Measurements from ENCODE around the gene DNMT3A. TPM values are rescaled to one million over a fixed set of nuclear protein-coding genes. Genes with fewer than 3 reads are reported as not detected.

Gene DNMT3A
- total RNA-seq, 1 donor from 2014 or later: 21.1 TPM

GRCh38 chr2:25253153-25253626, 88.5 kb downstream of the DNMT3A start:
- ATAC-seq: no peak
- intact Hi-C loops (cut with micrococcal nuclease): no loop called here
- DNase-seq: no peak

- intact Hi-C loops (cut with micrococcal nuclease): no loop called here
- DNase-seq: peak; percentile 82
- ATAC-seq: peak; percentile 70
These were observed 89.2 kb downstream of the DNMT3A start for GRCh38 chr2:25252291-25253152.

GRCh38 chr2:25251422-25252273, 90.1 kb downstream of the DNMT3A start:
- DNase-seq (peak; percentile 78), ATAC-seq (peak; percentile 78)
- intact Hi-C loops (cut with micrococcal nuclease): no loop called here

GRCh38 chr2:25251071-25251421, 90.7 kb downstream of the DNMT3A start:
- intact Hi-C loops (cut with micrococcal nuclease): no loop called here
- ATAC-seq (no peak), DNase-seq (no peak)

GRCh38 chr2:25250331-25251070, 91.2 kb downstream of the DNMT3A start:
- no peak for ATAC-seq
- no peak for DNase-seq
- intact Hi-C loops (cut with micrococcal nuclease): no loop called here

- intact Hi-C loops (cut with micrococcal nuclease): no loop called here
- ATAC-seq: no peak
These were observed 91.9 kb downstream of the DNMT3A start for GRCh38 chr2:25249785-25250184.

GRCh38 chr2:25247792-25248512, 93.8 kb downstream of the DNMT3A start:
- intact Hi-C loops (cut with micrococcal nuclease): no loop called here
- DNase-seq: no peak
- no peak for ATAC-seq

More at GRCh38 chr2:25249785-25250184, 91.9 kb downstream of the DNMT3A start:
- DNase-seq: no peak

- no peak for ATAC-seq
- intact Hi-C loops (cut with micrococcal nuclease): no loop called here
- DNase-seq: no peak
These were observed 95.0 kb downstream of the DNMT3A start for GRCh38 chr2:25246558-25247290.

- ATAC-seq: no peak
- intact Hi-C loops (cut with micrococcal nuclease): no loop called here
- no peak for DNase-seq
These were observed 95.7 kb downstream of the DNMT3A start for GRCh38 chr2:25246001-25246400.

GRCh38 chr2:25245141-25245540, 96.6 kb downstream of the DNMT3A start:
- DNase-seq (no peak), ATAC-seq (no peak)
- intact Hi-C loops (cut with micrococcal nuclease): no loop called here

- intact Hi-C loops (cut with micrococcal nuclease): no loop called here
- DNase-seq (no peak), ATAC-seq (no peak)
These were observed 97.7 kb downstream of the DNMT3A start for GRCh38 chr2:25243995-25244394.

GRCh38 chr2:25241452-25241851, 100.3 kb downstream of the DNMT3A start:
- no peak for DNase-seq
- no peak for ATAC-seq
- intact Hi-C loops (cut with micrococcal nuclease): no loop called here

- intact Hi-C loops (cut with micrococcal nuclease): no loop called here
- no peak for DNase-seq
- no peak for ATAC-seq
These were observed 101.1 kb downstream of the DNMT3A start for GRCh38 chr2:25240636-25241035.

- intact Hi-C loops (cut with micrococcal nuclease): no loop called here
- no peak for DNase-seq
- no peak for ATAC-seq
These were observed 102.8 kb downstream of the DNMT3A start for GRCh38 chr2:25238920-25239319.

- intact Hi-C loops (cut with micrococcal nuclease): no loop called here
- ATAC-seq (peak; percentile 59), DNase-seq (no peak)
These were observed 104.0 kb downstream of the DNMT3A start for GRCh38 chr2:25237764-25238163.

- DNase-seq: no peak
- intact Hi-C loops (cut with micrococcal nuclease): no loop called here
- ATAC-seq: peak; percentile 80
These were observed 105.0 kb downstream of the DNMT3A start for GRCh38 chr2:25236736-25237135.

- ATAC-seq (no peak), DNase-seq (no peak)
- intact Hi-C loops (cut with micrococcal nuclease): no loop called here
These were observed 107.0 kb downstream of the DNMT3A start for GRCh38 chr2:25234738-25235137.

- no peak for DNase-seq
- intact Hi-C loops (cut with micrococcal nuclease): no loop called here
- ATAC-seq: no peak
These were observed 107.7 kb downstream of the DNMT3A start for GRCh38 chr2:25233916-25234605.
